ENCODE data around the gene SLC9A3. TPM values are rescaled to one million over a fixed set of nuclear protein-coding genes. Genes with fewer than 3 reads are reported as not detected.

The SLC9A3 gene
- total RNA-seq, 1 donor from 2014 or later: 6.4 TPM

DNA sequence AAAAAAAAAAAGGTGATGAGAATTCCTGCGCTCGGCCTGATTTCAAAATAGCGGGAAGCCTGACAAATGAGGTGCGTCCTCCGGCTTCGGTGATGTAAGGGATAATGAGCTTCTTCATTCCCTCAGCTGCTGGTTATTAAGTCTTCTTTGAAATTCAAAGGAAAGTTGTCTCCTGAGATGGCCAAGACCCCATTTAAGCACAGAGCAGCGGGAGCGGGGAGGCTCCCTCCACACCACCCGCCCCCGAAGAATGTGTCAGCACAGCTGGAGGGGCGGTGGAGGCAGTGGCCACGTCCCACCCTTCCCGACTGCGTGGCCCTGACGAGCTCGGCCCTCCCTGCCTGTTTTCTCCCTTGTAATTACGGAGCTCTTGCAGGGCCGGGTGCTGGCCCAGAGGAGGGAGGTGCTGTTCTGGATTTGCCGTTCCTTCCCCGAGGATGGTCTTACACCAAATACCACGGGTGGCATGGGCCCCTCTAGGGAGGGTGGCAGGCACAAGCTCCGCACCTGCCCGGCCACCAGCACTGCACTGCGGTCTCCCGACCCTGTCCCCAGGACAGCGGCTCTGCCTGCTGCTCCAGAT is 31.0 kb downstream of the SLC9A3 start:
- Mint-ChIP-seq H3K4me1 (ENCODE audit: unreplicated experiment) (peaks cover 5% of the 10 kb centered on the region), H3K36me3 (no peaks in the 10 kb centered on the region), H3K4me3 (peak overlapping the region; percentile 51), H3K27ac (no peak overlapping the region), H3K27me3 (peaks cover 42% of the 10 kb centered on the region), H3K9me3 (no peaks in the 10 kb centered on the region)
- TF ChIP-seq, protein P1, sequence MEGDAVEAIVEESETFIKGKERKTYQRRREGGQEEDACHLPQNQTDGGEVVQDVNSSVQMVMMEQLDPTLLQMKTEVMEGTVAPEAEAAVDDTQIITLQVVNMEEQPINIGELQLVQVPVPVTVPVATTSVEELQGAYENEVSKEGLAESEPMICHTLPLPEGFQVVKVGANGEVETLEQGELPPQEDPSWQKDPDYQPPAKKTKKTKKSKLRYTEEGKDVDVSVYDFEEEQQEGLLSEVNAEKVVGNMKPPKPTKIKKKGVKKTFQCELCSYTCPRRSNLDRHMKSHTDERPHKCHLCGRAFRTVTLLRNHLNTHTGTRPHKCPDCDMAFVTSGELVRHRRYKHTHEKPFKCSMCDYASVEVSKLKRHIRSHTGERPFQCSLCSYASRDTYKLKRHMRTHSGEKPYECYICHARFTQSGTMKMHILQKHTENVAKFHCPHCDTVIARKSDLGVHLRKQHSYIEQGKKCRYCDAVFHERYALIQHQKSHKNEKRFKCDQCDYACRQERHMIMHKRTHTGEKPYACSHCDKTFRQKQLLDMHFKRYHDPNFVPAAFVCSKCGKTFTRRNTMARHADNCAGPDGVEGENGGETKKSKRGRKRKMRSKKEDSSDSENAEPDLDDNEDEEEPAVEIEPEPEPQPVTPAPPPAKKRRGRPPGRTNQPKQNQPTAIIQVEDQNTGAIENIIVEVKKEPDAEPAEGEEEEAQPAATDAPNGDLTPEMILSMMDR (conservative IDR thresholded peaks at IDR 0.05): no peak
- no peak for DNase-seq (ENCODE audit: extremely low spot score, unreplicated experiment)

DNA sequence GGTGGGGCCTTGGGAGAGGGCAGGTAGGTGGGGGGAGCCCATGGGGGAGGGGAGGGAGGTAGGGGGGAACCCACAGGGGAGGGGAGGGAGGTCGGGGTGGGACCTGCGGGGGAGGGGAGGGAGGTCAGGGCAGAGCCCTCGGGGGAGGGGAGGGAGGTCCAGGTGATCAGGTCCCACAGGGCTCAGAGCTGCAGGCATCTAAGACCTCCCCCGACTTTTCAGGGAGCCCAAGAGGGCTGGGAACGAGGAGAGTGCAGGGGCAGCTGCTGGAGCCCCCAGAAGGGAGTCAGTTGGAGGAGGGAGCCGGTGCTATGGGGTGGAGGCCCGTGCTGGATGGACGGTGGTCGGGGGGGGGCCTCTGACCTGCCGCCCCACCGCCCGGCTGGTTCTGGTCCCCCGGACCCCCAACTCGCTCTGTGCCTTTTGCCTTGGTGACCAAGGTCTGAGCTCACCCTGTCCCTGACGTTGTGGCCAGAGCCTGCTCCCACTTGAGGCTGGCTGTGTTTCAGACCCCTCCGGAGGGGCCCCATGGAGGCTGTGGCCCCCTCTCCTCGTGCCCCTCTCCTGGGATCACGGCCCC is 31.8 kb downstream of the SLC9A3 start:
- Mint-ChIP-seq H3K27ac (no peak overlapping the region), H3K4me1 (ENCODE audit: unreplicated experiment) (peaks cover 5% of the 10 kb centered on the region), H3K9me3 (no peaks in the 10 kb centered on the region), H3K27me3 (peaks cover 36% of the 10 kb centered on the region), H3K36me3 (no peaks in the 10 kb centered on the region), H3K4me3 (no peak overlapping the region)
- no peak for DNase-seq (ENCODE audit: extremely low spot score, unreplicated experiment)
- TF ChIP-seq, protein P1 (conservative IDR thresholded peaks at IDR 0.05): no peak

DNA sequence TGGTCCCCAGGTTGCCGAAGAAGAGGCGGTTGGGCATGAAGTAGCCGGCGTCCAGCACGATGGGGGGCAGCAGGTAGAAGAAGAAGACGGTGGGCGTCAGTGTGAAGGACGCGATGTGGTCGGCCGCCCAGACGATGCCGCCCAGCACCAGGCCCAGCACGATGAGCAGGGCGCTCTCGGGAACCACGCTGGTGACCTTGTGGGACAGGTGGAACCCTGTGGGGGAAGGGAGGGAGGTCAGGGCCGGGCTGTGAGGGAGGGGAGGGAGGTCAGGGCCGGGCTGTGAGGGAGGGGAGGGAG is 32.4 kb downstream of the SLC9A3 start:
- Mint-ChIP-seq H3K27me3 (peaks cover 30% of the 10 kb centered on the region), H3K4me1 (ENCODE audit: unreplicated experiment) (peaks cover 5% of the 10 kb centered on the region), H3K4me3 (no peak overlapping the region), H3K9me3 (no peaks in the 10 kb centered on the region), H3K27ac (no peak overlapping the region), H3K36me3 (no peaks in the 10 kb centered on the region)
- DNase-seq (ENCODE audit: extremely low spot score, unreplicated experiment): no peak
- TF ChIP-seq, protein P1 (conservative IDR thresholded peaks at IDR 0.05): no peak

DNA sequence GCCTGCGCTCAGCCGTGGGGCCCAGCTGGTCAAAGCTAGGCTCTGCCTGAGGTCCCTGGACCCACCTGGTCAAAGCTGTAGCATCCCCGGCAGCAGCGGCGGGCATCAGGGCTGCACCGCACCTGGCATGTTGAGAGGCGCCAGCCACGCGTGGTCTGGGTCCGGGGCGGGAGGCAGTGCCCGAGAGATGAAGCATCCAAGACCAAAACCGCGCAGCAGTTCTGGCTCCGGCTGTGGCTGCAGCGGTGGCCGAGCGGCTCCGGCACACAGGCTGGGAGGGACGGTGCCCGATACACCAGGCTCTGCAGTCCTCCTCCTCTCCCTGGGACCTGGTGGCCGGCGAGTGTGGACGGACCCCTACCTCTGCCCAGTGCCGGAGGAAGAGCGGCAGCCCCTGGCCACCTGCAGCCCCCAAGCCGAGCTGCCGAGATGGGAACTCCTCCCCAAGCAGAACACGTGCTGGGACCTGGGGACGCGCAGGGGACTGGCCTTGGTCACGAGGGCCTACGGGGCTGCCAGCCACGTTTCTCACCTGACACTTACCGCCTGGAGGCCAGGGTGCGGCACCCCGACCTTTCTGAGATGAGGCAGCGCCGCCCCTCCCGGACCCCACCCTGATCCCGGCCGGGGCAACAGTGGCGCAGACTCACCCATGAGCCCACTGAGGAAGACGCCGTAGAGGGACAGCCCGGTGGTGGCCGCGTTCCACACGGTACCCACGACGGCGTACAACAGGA is 33.0 kb downstream of the SLC9A3 start:
- no peak overlapping the region for H3K27ac Mint-ChIP-seq
- no peaks in the 10 kb centered on the region for H3K9me3 Mint-ChIP-seq
- TF ChIP-seq, protein P1 (conservative IDR thresholded peaks at IDR 0.05): no peak
- H3K4me3 Mint-ChIP-seq: no peak overlapping the region
- no peaks in the 10 kb centered on the region for H3K36me3 Mint-ChIP-seq
- no peak for DNase-seq (ENCODE audit: extremely low spot score, unreplicated experiment)
- peaks cover 5% of the 10 kb centered on the region for H3K4me1 Mint-ChIP-seq (ENCODE audit: unreplicated experiment)
- peaks cover 25% of the 10 kb centered on the region for H3K27me3 Mint-ChIP-seq

DNA sequence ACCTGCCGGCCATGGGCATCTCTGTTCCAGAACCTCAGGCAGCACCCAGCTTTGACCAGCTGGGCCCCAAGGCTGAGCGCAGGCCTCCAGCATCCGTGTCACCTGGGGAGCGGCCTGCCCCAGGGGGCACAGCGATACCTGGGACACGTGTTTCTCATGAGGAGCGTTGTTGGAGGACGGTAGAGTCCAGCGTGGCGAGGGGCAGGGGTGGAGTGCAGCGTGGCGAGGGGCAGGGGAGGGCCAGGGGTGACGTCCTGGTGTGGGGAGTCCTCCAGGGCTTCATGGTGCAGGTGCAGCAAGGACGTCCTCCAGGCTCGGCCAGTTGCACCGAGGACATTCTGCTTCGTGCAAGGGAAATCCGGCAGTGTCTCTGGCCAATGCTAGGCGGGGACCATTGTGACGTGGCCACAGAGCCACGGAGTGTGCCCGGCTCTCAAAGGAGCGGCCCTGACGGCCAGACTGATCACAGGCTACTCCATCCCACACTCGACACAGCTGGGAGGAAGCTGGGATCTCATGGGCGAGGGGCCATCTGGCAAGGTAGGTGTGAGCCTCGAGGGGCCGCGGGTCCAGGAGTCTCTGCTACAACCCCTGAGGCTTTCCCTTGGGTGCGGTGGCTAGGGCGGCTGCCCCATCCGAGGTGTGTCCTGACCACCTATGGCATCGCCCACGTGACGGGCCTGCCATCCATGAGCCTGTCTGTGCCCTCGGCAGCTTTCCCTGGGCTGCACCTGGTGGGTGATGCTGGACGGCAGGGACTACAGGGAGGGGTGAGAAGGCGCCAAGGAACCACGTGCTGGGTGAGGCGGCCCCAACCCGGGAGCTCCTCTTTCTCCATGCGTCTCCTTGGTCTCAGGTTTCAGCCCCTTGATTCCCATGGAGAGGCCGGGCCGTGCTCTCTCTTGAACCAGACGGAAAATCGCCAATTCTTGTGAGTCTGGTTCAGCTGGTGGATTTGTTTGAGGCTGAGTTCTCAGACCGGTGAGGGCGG is 33.8 kb downstream of the SLC9A3 start:
- TF ChIP-seq, protein P1 (conservative IDR thresholded peaks at IDR 0.05): no peak
- peaks cover 19% of the 10 kb centered on the region for H3K27me3 Mint-ChIP-seq
- no peak overlapping the region for H3K4me3 Mint-ChIP-seq
- H3K4me1 Mint-ChIP-seq (ENCODE audit: unreplicated experiment): peaks cover 5% of the 10 kb centered on the region
- no peaks in the 10 kb centered on the region for H3K9me3 Mint-ChIP-seq
- H3K36me3 Mint-ChIP-seq: no peaks in the 10 kb centered on the region
- H3K27ac Mint-ChIP-seq: no peak overlapping the region
- DNase-seq (ENCODE audit: extremely low spot score, unreplicated experiment): no peak

Data from type B pancreatic cell (in vitro differentiated cells).